K562 (cell line): ENCODE results near the gene TLN1. TPM values are rescaled to one million over a fixed set of nuclear protein-coding genes. Genes with fewer than 3 reads are reported as not detected.
A peak's percentile ranks its signal among the peaks of the same experiment; 100 is the strongest.

Source experiments
- BACH1 ChIP-seq: fragments of 200-800 bp; sonication (Bioruptor generic); IDR thresholded peaks from 2 replicates; pipeline ENCODE4 v1.6.1; 2016; ENCODE audit warnings: missing genetic modification characterization, missing compliant biosample characterization
- CBX8 ChIP-seq: fragments of 200-600 bp; sonication (generic); IDR thresholded peaks from 2 replicates; pipeline ENCODE4 v1.6.1; 2012; ENCODE audit warnings: borderline replicate concordance, mixed run types, low read depth, mild to moderate bottlenecking, moderate library complexity, mixed read lengths, low read length, control low read depth, inconsistent platforms; ENCODE audit not compliant: poor library complexity, severe bottlenecking; ENCODE audit errors: extremely low read depth
- FOXM1 ChIP-seq, 2 experiments: fragments of 450-650 bp in 1 of 2; sonication (generic) in 1 of 2; formaldehyde crosslinking in 1 of 2; IDR thresholded peaks; 2 replicates each; pipeline versions ENCODE4 v1.6.1 to v1.9.0; 2017 to 2022; ENCODE audit warnings: low read depth in 2 of 2, mild to moderate bottlenecking in 2 of 2, missing genetic modification reagents in 1 of 2, moderate library complexity in 1 of 2
- FOXP4 ChIP-seq: sonication (generic); formaldehyde crosslinking; IDR thresholded peaks from 2 replicates; pipeline ENCODE4 v1.8.0; 2022; ENCODE audit warnings: mild to moderate bottlenecking, missing genetic modification reagents, borderline replicate concordance
- GATAD2B ChIP-seq: fragments of 450-650 bp; IDR thresholded peaks from 2 replicates; pipeline ENCODE4 v1.6.1; 2017; ENCODE audit warnings: mild to moderate bottlenecking, borderline replicate concordance
- GTF2E2 ChIP-seq: fragments of 200-800 bp; sonication (Bioruptor generic); IDR thresholded peaks from 2 replicates; pipeline ENCODE4 v1.6.1; 2016; ENCODE audit warnings: missing genetic modification characterization, missing compliant biosample characterization
- PPARD ChIP-seq: fragments of 250-450 bp; sonication (Bioruptor Pico); IDR thresholded peaks from 2 replicates; pipeline ENCODE4 v1.8.0; 2022; ENCODE audit warnings: inconsistent platforms, mild to moderate bottlenecking, moderate library complexity
- PTBP1 ChIP-seq: fragments of 200-400 bp; formaldehyde crosslinking; IDR thresholded peaks from 2 replicates; pipeline ENCODE4 v1.6.1; 2017; ENCODE audit warnings: low read depth, low read length
- RBM39 ChIP-seq: fragments of 200-400 bp; formaldehyde crosslinking; optimal IDR thresholded peaks from 2 replicates; pipeline ENCODE3; 2018; ENCODE audit warnings: low read depth, low read length
- SMARCC2 ChIP-seq: fragments of 450-650 bp; IDR thresholded peaks from 2 replicates; pipeline ENCODE4 v1.6.1; 2017; ENCODE audit warnings: antibody characterized with exemption, moderate library complexity, mild to moderate bottlenecking, low read depth
- SMARCE1 ChIP-seq: fragments of 450-650 bp; IDR thresholded peaks from 2 replicates; pipeline ENCODE4 v1.7.1; 2016; ENCODE audit warnings: mild to moderate bottlenecking
- SNRNP70 ChIP-seq: fragments of 200-400 bp; formaldehyde crosslinking; optimal IDR thresholded peaks from 2 replicates; pipeline ENCODE3; 2017; ENCODE audit warnings: low read depth, low read length
- TAF9B ChIP-seq: fragments of 450-650 bp; IDR thresholded peaks from 2 replicates; pipeline ENCODE4 v1.6.1; 2018; ENCODE audit warnings: mild to moderate bottlenecking; ENCODE audit not compliant: partially characterized antibody
- TSHZ1 ChIP-seq: fragments of 250-450 bp; sonication (Bioruptor Pico); IDR thresholded peaks from 2 replicates; pipeline ENCODE4 v1.4.0; 2020; ENCODE audit warnings: mild to moderate bottlenecking, moderate library complexity
- ZMIZ1 ChIP-seq, 2 experiments: fragments of 150-350 bp in 1 of 2; IDR thresholded peaks; 2 replicates each; pipeline ENCODE4 v1.6.1; 2012 to 2016; ENCODE audit warnings: low read depth in 2 of 2, low read length in 2 of 2, mild to moderate bottlenecking in 1 of 2, moderate library complexity in 1 of 2
- ZNF282 ChIP-seq: sonication (generic); formaldehyde crosslinking; IDR thresholded peaks from 2 replicates; pipeline ENCODE4 v1.8.1; 2023; ENCODE audit warnings: missing genetic modification reagents
- ZNF347 ChIP-seq: fragments of 450-650 bp; formaldehyde crosslinking; IDR thresholded peaks from 2 replicates; pipeline ENCODE4 v1.4.0; 2020; ENCODE audit warnings: low read depth, mild to moderate bottlenecking, moderate library complexity
- polyA plus RNA-seq, 8 experiments: library from polyadenylated mRNA; depleted of rRNA in 4 of 8; stranded (reverse) in 5 of 8; unstranded in 3 of 8; fragments of >200 nt; fragmentation: Nextera tagmentation in 2 of 8; fragmentation: Illumina TruSeq in 1 of 8; extraction: Ambion mirVana in 2 of 8; extraction: Trizol in 1 of 8; gene quantifications; 2 replicates each; pipeline versions ENCODE4 v1.2.1 to v1.2.3, GENCODE V29; 2011 to 2014; ENCODE audit warnings: inconsistent platforms in 1 of 8, missing spikeins in 1 of 8
- total RNA-seq, 7 experiments: library from RNA; depleted of rRNA in 6 of 7; stranded (reverse); fragments of >200 nt in 6 of 7; fragmentation: Illumina TruSeq in 2 of 7; extraction: Trizol in 2 of 7; gene quantifications; 2 replicates each; pipeline versions ENCODE4 v1.2.1 to v1.2.3, GENCODE V29; 2011 to 2021; ENCODE audit warnings: low replicate concordance in 1 of 7

The TLN1 gene
- total and polyA plus RNA-seq, 9 of the 15 experiments (the other 6 are each of a cell fraction or from before 2014, with no cell fraction given), result 3.6 to 240 (median 54.8) TPM

DNA sequence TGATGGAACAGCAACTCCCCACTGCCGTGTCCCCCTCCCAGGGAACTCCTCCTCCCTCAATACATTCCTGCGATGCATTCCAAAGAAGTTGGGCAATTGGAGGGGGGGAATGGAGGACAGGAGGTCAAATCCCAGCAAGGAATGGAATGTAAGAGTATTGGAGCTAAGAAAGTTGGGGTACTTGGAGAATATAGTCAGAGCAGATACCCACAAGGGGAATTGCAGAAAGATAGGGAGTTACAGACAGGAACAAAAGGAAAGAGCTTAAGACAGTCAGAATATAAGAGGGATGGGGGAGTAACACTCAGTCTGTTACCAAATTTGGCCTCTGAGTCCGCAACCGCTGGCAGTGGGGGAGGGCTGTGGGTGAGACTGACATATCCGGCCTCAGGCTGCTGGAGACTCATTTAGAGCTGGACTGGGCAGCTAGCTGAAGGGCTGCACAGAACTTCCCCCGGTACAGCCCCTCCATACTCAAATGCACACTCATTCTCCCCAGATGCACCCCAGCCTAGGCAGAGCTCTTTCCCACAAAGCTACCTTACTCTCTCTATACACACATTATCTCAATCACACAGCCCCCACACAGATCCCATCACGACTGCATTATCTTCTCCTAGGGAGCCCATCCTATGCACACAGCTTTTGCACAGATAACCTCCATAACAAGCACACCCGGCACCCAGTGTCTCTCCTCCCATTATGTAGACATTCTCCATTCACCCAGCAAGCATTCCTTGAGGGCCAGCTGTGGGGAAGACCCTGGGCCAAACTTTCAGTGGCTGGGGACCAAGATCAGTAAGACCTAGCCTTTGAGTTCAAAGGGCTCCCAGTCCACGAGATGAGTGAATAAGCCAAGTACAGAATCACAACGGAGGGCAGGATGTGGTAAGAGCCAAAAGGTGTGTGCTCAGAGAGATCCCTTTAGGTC lies 3.7 kb downstream of the TLN1 start (continued):
- no peak for TF ChIP-seq CBX8
- TF ChIP-seq TAF9B, result peak; percentile 77
- TF ChIP-seq TSHZ1 (CRISPR knock-in tag), result no peak
- TF ChIP-seq SMARCC2, result peak; percentile 53; the same call in 1 of the 2 replicates
- TF ChIP-seq ZNF282, result no peak
- no peak for TF ChIP-seq RBM39
- no peak for TF ChIP-seq PTBP1
- no peak for TF ChIP-seq FOXP4 (CRISPR knock-in tag)
- 0 out of 2 replicates have a peak, but pooled peaks have one; percentile 53 for TF ChIP-seq BACH1 (tag)
- TF ChIP-seq SMARCE1, result peak; percentile 93
- peak; percentile 78 for TF ChIP-seq FOXM1 (IDR thresholded peaks at IDR 0.05; ENCODE audit: low read depth)
- no peak for TF ChIP-seq FOXM1 (CRISPR knock-in tag; IDR thresholded peaks at IDR 0.05; ENCODE audit: low read depth)
- peak; percentile 55; the same call in 1 of the 2 replicates for TF ChIP-seq GATAD2B
- TF ChIP-seq SNRNP70, result no peak
- no peak for TF ChIP-seq ZNF347 (CRISPR knock-in tag)
- peak in 1 of 2 experiments; percentile 73; a peak in 1 of 4 replicates for TF ChIP-seq ZMIZ1 (IDR thresholded peaks at IDR 0.05; ENCODE audit: low read depth in 2 of 2, low read length in 2 of 2)
- TF ChIP-seq GTF2E2 (tag), result no peak
- TF ChIP-seq PPARD, result no peak
